Measurements from ENCODE around the gene USP19. TPM values are rescaled to one million over a fixed set of nuclear protein-coding genes. Genes with fewer than 3 reads are reported as not detected.
A peak's percentile ranks its signal among the peaks of the same experiment; 100 is the strongest.

Gene USP19
- total and polyA plus RNA-seq, 10 donors: 14.1 to 108 (median 62.2) TPM

- peak; percentile 85 for DNase-seq
- peak; percentile 56 to 79 (median 76) for TF ChIP-seq POLR2AphosphoS5 (IDR thresholded peaks at IDR 0.05)
- peak in 1 of 11 experiments; percentile 10 for TF ChIP-seq CTCF (IDR thresholded peaks at IDR 0.05 in 8 of 11, conservative IDR thresholded peaks at IDR 0.05 in 3 of 11)
- TF ChIP-seq POLR2A (IDR thresholded peaks at IDR 0.05): no peak
- peaks cover 0 to 35% (median 3%) of the 10 kb centered on the region in 6 donors for H3K36me3 ChIP-seq
- 32 to 42% (median 35%) methylated on average over 17 to 28 of the region's 28 CpGs for WGBS, 5 donors
- H3K4me3 ChIP-seq: peak within 1 kb of the TSS; percentile 38 to 75 (median 46)
- H3K4me1 ChIP-seq: peaks cover 4 to 50% (median 23%) of the 10 kb centered on the region in 6 donors
- no peaks in the 10 kb centered on the region for H3K9me3 ChIP-seq
- H3K27ac ChIP-seq: peak within 1 kb of the TSS; percentile 66 to 91 (median 78)
- intact Hi-C loops (cut with DNase I; ENCODE audit: low total_unique reads): no loop called here
- peaks cover 0 to 20% (median 0%) of the 10 kb centered on the region in 7 donors for H3K27me3 ChIP-seq (replicated peaks in 1 of 7)
Observed at GRCh38 chr3:49132437-49133225, 12.0 kb upstream of the USP19 start, which contains the start of gene LAMB2. Gene LAMB2 (minus strand): TSS chr3:49133050. CDS start chr3:49132867, 183 bp downstream.

- Histone ChIP-seq H3K27ac (peak overlapping the region; percentile 66 to 91 (median 78)), H3K9me3 (no peaks in the 10 kb centered on the region), H3K4me3 (peak overlapping the region; percentile 38 to 75 (median 46)), H3K4me1 (peaks cover 4 to 50% (median 23%) of the 10 kb centered on the region in 6 donors), H3K36me3 (peaks cover 0 to 40% (median 3%) of the 10 kb centered on the region in 6 donors), H3K27me3 (replicated peaks in 1 of 7) (peaks cover 0 to 18% (median 0%) of the 10 kb centered on the region in 7 donors)
- 56 to 75% (median 72%) methylated on average over 5 to 9 of the region's 9 CpGs for WGBS, 5 donors
- DNase-seq: no peak
- intact Hi-C loops (cut with DNase I; ENCODE audit: low total_unique reads): no loop called here
- TF ChIP-seq CTCF (IDR thresholded peaks at IDR 0.05 in 8 of 11, conservative IDR thresholded peaks at IDR 0.05 in 3 of 11) (no peak), POLR2AphosphoS5 (IDR thresholded peaks at IDR 0.05) (no peak), POLR2A (IDR thresholded peaks at IDR 0.05) (no peak)
Observed at GRCh38 chr3:49132073-49132436, 11.4 kb upstream of the USP19 start.

- DNase-seq: no peak
- Histone ChIP-seq H3K4me3 (peak overlapping the region in 7 of 8 donors; percentile 39 to 75 (median 47)), H3K27ac (peak overlapping the region in 7 of 8 donors; percentile 13 to 91 (median 77)), H3K36me3 (peaks cover 0 to 45% (median 3%) of the 10 kb centered on the region in 6 donors), H3K27me3 (replicated peaks in 1 of 7) (peaks cover 0 to 18% (median 0%) of the 10 kb centered on the region in 7 donors), H3K4me1 (peaks cover 4 to 50% (median 23%) of the 10 kb centered on the region in 6 donors), H3K9me3 (no peaks in the 10 kb centered on the region)
- no peak for TF ChIP-seq POLR2AphosphoS5 (IDR thresholded peaks at IDR 0.05)
- TF ChIP-seq POLR2A (IDR thresholded peaks at IDR 0.05): no peak
- TF ChIP-seq CTCF (IDR thresholded peaks at IDR 0.05 in 8 of 11, conservative IDR thresholded peaks at IDR 0.05 in 3 of 11): no peak
- intact Hi-C loops (cut with DNase I; ENCODE audit: low total_unique reads): no loop called here
- WGBS, 5 donors: 91 to 98% (median 92%) methylated on average over 1 to 6 of the region's 6 CpGs
Observed at GRCh38 chr3:49131576-49131975, 11.0 kb upstream of the USP19 start.

GRCh38 chr3:49131040-49131439 lies 10.4 kb upstream of the USP19 start:
- intact Hi-C loops (cut with DNase I; ENCODE audit: low total_unique reads): no loop called here
- peaks cover 0 to 18% (median 0%) of the 10 kb centered on the region in 7 donors for H3K27me3 ChIP-seq (replicated peaks in 1 of 7)
- TF ChIP-seq CTCF (IDR thresholded peaks at IDR 0.05 in 8 of 11, conservative IDR thresholded peaks at IDR 0.05 in 3 of 11) (no peak), POLR2AphosphoS5 (IDR thresholded peaks at IDR 0.05) (no peak), POLR2A (IDR thresholded peaks at IDR 0.05) (no peak)
- peaks cover 0 to 51% (median 5%) of the 10 kb centered on the region in 6 donors for H3K36me3 ChIP-seq
- peaks cover 4 to 50% (median 23%) of the 10 kb centered on the region in 6 donors for H3K4me1 ChIP-seq
- 77 to 96% (median 86%) methylated on average over 11 to 12 of the region's 12 CpGs for WGBS, 5 donors
- H3K4me3 ChIP-seq: peak overlapping the region in 2 of 8 donors; percentile 47 to 75
- peak overlapping the region in 3 of 8 donors; percentile 84 to 91 (median 88) for H3K27ac ChIP-seq
- no peaks in the 10 kb centered on the region for H3K9me3 ChIP-seq
- DNase-seq: no peak
